ENCODE results near the gene NR2F2.

NR2F2 gene

GRCh38 chr15:96388673-96389072 is 58.2 kb downstream of the NR2F2 start:
- no peak overlapping the region for H3K4me3 ChIP-seq

More at GRCh38 chr15:96388673-96389072, 58.2 kb downstream of the NR2F2 start:
- no peak overlapping the region for H3K27ac ChIP-seq

Measured in skin epidermis (tissue), 12 donors.